ENCODE results near the gene ABCC2. TPM values are rescaled to one million over a fixed set of nuclear protein-coding genes. Genes with fewer than 3 reads are reported as not detected.

The ABCC2 gene
- total and polyA plus RNA-seq, 3 donors from 2014 or later, result 0.81 to 4.3 (median 2.7) TPM

DNA sequence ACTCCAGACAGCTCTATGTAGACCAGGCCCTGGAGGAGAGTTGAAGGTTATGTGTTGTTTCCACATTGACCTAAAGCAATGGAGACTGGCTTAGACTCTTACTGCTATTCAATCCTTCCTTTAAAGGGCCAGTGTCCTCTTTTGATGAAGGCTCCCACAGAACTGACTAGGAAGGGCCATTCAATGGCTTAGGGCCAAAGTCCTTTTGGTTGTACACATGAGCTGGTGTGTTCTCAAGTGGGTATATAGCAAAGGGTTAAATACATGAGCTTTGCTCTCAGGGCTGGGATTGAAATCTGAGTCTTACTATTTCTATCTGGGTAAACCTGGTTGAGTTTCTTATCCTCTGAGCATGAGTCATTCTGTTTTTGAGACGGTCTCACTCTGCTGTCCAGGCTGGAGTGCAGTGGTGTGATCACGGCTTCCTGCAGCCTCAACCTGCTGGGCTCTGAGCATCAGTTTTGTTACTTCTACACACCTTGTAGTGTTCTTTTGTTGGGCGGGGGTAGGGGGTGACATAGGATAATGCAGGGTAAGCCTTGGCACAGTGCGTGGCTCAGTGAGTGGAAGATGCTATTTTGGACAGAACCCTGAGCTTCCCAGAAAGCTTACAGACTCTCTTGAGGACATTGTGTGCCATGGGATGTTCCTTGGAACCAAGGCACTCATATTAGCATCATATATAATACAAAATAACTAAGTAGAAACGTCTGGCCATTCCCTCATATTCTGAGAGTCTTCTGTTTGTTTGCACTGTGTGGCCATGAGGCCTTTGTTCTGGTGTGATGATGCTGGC, 90.1 kb downstream of the ABCC2 start:
- no peaks in the 10 kb centered on the region for H3K4me1 ChIP-seq
- no peaks in the 10 kb centered on the region for H3K27me3 ChIP-seq
- TF ChIP-seq, protein P1, sequence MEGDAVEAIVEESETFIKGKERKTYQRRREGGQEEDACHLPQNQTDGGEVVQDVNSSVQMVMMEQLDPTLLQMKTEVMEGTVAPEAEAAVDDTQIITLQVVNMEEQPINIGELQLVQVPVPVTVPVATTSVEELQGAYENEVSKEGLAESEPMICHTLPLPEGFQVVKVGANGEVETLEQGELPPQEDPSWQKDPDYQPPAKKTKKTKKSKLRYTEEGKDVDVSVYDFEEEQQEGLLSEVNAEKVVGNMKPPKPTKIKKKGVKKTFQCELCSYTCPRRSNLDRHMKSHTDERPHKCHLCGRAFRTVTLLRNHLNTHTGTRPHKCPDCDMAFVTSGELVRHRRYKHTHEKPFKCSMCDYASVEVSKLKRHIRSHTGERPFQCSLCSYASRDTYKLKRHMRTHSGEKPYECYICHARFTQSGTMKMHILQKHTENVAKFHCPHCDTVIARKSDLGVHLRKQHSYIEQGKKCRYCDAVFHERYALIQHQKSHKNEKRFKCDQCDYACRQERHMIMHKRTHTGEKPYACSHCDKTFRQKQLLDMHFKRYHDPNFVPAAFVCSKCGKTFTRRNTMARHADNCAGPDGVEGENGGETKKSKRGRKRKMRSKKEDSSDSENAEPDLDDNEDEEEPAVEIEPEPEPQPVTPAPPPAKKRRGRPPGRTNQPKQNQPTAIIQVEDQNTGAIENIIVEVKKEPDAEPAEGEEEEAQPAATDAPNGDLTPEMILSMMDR (IDR thresholded peaks at IDR 0.05), result no peak
- no peak for TF ChIP-seq POLR2A (IDR thresholded peaks at IDR 0.05)
- H3K36me3 ChIP-seq (ENCODE audit: low read depth, missing control alignments), result no peaks in the 10 kb centered on the region
- no peak overlapping the region for H3K4me3 ChIP-seq
- DNase-seq, result no peak
- H3K9me3 ChIP-seq, result no peaks in the 10 kb centered on the region
- no peak overlapping the region for H3K27ac ChIP-seq
- 72 to 73% methylated on average over 5 of the region's 5 CpGs for WGBS, 2 donors
- intact Hi-C loops (cut with DNase I; ENCODE audit: low total_unique reads), result loop anchor here (5.0 kb wide), 1 partner anchor 75 kb away; no protein-coding TSS in a partner anchor

DNA sequence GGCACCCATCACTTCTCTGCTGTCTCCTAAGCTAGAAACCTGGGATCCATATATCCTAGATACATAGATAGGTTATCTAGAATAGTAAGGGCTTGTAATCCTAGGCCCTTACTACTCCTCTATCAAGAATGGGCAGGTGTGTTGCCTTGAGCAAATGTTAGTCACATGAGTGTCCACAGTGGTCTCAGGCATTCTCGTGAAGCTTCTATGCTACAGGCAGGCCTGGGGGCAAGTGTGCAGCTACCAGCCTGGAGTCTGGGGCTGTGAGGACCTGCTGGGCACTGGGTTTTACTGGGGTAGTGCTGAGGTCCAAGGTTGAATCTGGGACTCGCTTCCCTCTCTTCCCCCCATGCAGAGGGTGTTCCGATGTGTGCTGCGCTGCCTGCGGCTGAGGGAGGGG, 91.4 kb downstream of the ABCC2 start:
- WGBS, 2 donors, result 95 to 96% methylated on average over 5 of the region's 5 CpGs
- no peaks in the 10 kb centered on the region for H3K27me3 ChIP-seq
- DNase-seq, result no peak
- TF ChIP-seq, protein P1 (IDR thresholded peaks at IDR 0.05), result no peak
- no peak for TF ChIP-seq POLR2A (IDR thresholded peaks at IDR 0.05)
- H3K4me3 ChIP-seq, result no peak overlapping the region
- H3K4me1 ChIP-seq, result no peaks in the 10 kb centered on the region
- intact Hi-C loops (cut with DNase I; ENCODE audit: low total_unique reads), result loop anchor here (5.0 kb wide), 1 partner anchor 73 kb away; no protein-coding TSS in a partner anchor
- H3K27ac ChIP-seq, result no peak overlapping the region
- no peaks in the 10 kb centered on the region for H3K36me3 ChIP-seq (ENCODE audit: low read depth, missing control alignments)
- H3K9me3 ChIP-seq, result no peaks in the 10 kb centered on the region

DNA sequence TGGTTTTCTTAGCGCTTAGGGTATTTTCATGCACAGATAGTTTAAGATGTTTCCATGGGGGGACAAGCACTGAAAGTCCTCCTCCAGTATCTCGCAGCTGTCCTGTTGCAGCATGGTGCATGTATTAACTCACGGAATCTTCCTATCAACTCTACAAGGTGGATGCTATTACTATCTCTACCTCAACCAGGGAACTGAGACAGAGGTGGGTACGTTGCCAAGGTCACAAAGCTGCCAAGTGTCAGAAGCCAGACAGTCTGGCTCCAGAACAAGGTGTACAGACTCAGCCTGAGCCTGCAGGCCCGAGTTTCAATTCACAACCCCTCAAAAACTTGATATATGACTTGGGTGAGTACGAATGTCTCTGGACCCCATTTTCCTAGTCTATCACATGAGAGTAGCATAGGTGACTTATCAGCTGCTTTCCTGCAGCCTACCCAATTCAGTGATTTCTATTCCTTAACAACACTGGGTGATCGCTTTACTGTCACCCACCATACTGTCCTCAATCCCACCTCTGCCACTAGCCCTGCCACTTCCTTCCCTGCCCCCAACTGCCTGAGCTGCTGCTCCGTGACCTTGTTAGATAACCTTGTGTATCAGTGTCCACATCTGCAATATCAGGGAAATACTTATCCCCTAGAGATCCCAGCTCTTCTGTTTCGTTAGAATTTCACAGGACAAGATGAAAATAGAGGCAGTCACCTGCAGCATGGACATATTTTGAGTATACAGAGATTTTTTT, 92.1 kb downstream of the ABCC2 start:
- WGBS, 2 donors, result 68 to 84% methylated on average over 9 of the region's 9 CpGs
- H3K27ac ChIP-seq, result no peak overlapping the region
- no peak for DNase-seq
- H3K36me3 ChIP-seq (ENCODE audit: low read depth, missing control alignments), result no peaks in the 10 kb centered on the region
- H3K27me3 ChIP-seq, result no peaks in the 10 kb centered on the region
- no peaks in the 10 kb centered on the region for H3K4me1 ChIP-seq
- TF ChIP-seq, protein P1 (IDR thresholded peaks at IDR 0.05), result no peak
- TF ChIP-seq POLR2A (IDR thresholded peaks at IDR 0.05), result no peak
- H3K4me3 ChIP-seq, result no peak overlapping the region
- intact Hi-C loops (cut with DNase I; ENCODE audit: low total_unique reads), result loop anchor here (5.0 kb wide), 1 partner anchor 73 kb away; no protein-coding TSS in a partner anchor
- H3K9me3 ChIP-seq, result no peaks in the 10 kb centered on the region

DNA sequence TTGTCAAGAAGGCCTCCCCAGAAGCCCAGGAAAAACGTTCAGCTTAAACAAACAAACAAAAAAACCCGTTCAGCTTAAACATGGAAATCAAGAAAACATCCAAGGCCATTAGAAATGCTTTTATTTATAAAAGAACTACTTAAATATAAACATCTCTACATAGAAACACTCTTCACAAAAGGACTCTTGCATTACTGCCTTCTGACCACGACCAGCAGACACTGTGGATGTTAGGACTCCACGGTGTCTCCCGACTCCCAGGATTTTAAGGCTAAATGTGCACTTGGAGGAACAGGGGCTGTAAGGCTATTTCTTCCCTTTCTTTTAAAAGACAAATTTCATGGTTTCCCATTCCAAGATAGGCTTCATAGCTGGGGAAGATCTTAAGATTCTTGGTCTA, 93.0 kb downstream of the ABCC2 start:
- Histone ChIP-seq H3K4me3 (no peak overlapping the region), H3K27me3 (no peaks in the 10 kb centered on the region), H3K27ac (no peak overlapping the region), H3K9me3 (no peaks in the 10 kb centered on the region), H3K36me3 (ENCODE audit: low read depth, missing control alignments) (no peaks in the 10 kb centered on the region), H3K4me1 (peaks cover 8% of the 10 kb centered on the region)
- 86 to 88% methylated on average over 5 of the region's 5 CpGs for WGBS, 2 donors
- TF ChIP-seq POLR2A (IDR thresholded peaks at IDR 0.05), result no peak
- TF ChIP-seq, protein P1 (IDR thresholded peaks at IDR 0.05), result no peak
- intact Hi-C loops (cut with DNase I; ENCODE audit: low total_unique reads), result no loop called here
- no peak for DNase-seq
